ENCODE measurements around the gene FOXD1. TPM values are rescaled to one million over a fixed set of nuclear protein-coding genes. Genes with fewer than 3 reads are reported as not detected.

FOXD1 gene
- total and polyA plus RNA-seq, 2 donors (not counting 3 experiments of a cell fraction or from before 2014, with no cell fraction given) = 0.06 to 0.20 TPM

DNA sequence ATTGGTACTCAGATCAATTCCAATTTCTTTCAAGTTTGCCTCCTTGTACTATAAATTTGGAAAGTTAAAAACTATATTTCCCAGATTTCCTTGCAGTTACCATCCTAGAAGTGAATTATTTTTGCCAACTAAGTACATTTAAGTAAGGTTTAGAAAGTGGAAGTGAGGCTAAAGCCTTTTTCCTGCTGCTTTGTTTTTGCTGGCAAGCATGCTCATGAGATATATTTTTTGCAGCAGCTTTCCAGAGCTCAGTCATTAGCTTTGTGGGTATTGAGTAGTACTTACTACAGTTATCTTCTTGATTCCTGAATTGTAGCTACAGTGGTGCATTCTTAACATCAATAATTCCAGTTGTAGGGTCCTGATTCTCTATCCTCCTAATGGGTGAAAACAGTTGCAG lies 46.1 kb upstream of the FOXD1 start:
- intact Hi-C loops (cut with micrococcal nuclease) = no loop called here

More for the DNA sequence above, 46.1 kb upstream of the FOXD1 start:
- no peak overlapping the region for H3K4me3 ChIP-seq (replicated peaks in 1 of 3; ENCODE audit: insufficient read depth in 1 of 3, low read depth in 1 of 3, low read length in 3 of 3)
- no peaks in the 10 kb centered on the region for H3K36me3 ChIP-seq (ENCODE audit: control insufficient read depth in 2 of 2, extremely low read depth in 1 of 2, insufficient read depth in 2 of 2, low read length in 2 of 2)
- CTCF ChIA-PET = interaction anchor here (0.5 to 0.7 kb wide), 2 partner anchors 10 to 43 kb away, joined by 3 to 5 read pairs; no protein-coding TSS in a partner anchor
- peak overlapping the region; percentile 25 for H3K4me2 ChIP-seq (ENCODE audit: insufficient read depth, low read length)
- H3K27ac ChIP-seq (ENCODE audit: insufficient read depth, low read depth, low read length) = no peak overlapping the region
- POLR2A ChIA-PET = no interaction called here
- dilution Hi-C loops (cut with MboI; ENCODE audit: extremely low pct_ligation_motif_present, low sequenced_read_pairs) = no loop called here
- no peak overlapping the region for H2AFZ ChIP-seq (ENCODE audit: low read depth, low read length)
- H4K20me1 ChIP-seq (replicated peaks; ENCODE audit: control insufficient read depth, extremely low read depth, insufficient read depth, low read length) = no peaks in the 10 kb centered on the region
- no peak overlapping the region for H3K9ac ChIP-seq (replicated peaks; ENCODE audit: extremely low read depth, insufficient read depth, low read length)
- H3K4me1 ChIP-seq (ENCODE audit: control insufficient read depth, extremely low read depth, insufficient read depth, low read length) = peaks cover 18% of the 10 kb centered on the region
- DNase-seq (ENCODE audit: low read depth, low spot score) = peak; percentile 70
- peaks cover 15% of the 10 kb centered on the region for H3K79me2 ChIP-seq (ENCODE audit: control insufficient read depth, insufficient read depth, low read length)
- H3K9me1 ChIP-seq (replicated peaks; ENCODE audit: control insufficient read depth, extremely low read depth, insufficient read depth, low read length) = no peaks in the 10 kb centered on the region
- TF ChIP-seq POLR2A (IDR thresholded peaks at IDR 0.05; ENCODE audit: low read depth, low read length) (no peak), POLR2AphosphoS5 (IDR thresholded peaks at IDR 0.05; ENCODE audit: insufficient read depth, low read depth, low read length) (no peak), JUN (IDR thresholded peaks at IDR 0.05; ENCODE audit: borderline replicate concordance, insufficient read depth, insufficient read length, low read depth) (no peak), GATA2 (IDR thresholded peaks at IDR 0.05; ENCODE audit: insufficient read depth, insufficient read length, low read depth, low read length) (no peak), FOS (IDR thresholded peaks at IDR 0.05; ENCODE audit: borderline replicate concordance, insufficient read depth, low read length) (no peak), MYC (IDR thresholded peaks at IDR 0.05; ENCODE audit: low read depth, low read length) (no peak), EZH2 (IDR thresholded peaks at IDR 0.05; ENCODE audit: borderline replicate concordance, low read depth, low read length, severe bottlenecking) (no peak)
- TF ChIP-seq, protein P1, sequence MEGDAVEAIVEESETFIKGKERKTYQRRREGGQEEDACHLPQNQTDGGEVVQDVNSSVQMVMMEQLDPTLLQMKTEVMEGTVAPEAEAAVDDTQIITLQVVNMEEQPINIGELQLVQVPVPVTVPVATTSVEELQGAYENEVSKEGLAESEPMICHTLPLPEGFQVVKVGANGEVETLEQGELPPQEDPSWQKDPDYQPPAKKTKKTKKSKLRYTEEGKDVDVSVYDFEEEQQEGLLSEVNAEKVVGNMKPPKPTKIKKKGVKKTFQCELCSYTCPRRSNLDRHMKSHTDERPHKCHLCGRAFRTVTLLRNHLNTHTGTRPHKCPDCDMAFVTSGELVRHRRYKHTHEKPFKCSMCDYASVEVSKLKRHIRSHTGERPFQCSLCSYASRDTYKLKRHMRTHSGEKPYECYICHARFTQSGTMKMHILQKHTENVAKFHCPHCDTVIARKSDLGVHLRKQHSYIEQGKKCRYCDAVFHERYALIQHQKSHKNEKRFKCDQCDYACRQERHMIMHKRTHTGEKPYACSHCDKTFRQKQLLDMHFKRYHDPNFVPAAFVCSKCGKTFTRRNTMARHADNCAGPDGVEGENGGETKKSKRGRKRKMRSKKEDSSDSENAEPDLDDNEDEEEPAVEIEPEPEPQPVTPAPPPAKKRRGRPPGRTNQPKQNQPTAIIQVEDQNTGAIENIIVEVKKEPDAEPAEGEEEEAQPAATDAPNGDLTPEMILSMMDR (IDR thresholded peaks at IDR 0.05; ENCODE audit: extremely low read depth in 1 of 2, insufficient read depth in 1 of 2, low read depth in 1 of 2, low read length in 2 of 2) = no peak
- TF ChIP-seq, protein P2, sequence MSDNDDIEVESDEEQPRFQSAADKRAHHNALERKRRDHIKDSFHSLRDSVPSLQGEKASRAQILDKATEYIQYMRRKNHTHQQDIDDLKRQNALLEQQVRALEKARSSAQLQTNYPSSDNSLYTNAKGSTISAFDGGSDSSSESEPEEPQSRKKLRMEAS (IDR thresholded peaks at IDR 0.05; ENCODE audit: insufficient read depth, insufficient read length) = no peak
- peak; percentile 67 for FAIRE-seq
- H3K9me3 ChIP-seq (replicated peaks; ENCODE audit: control insufficient read depth, insufficient read depth, low read length) = no peaks in the 10 kb centered on the region
- H3K27me3 ChIP-seq (ENCODE audit: control insufficient read depth in 2 of 2, insufficient read depth in 2 of 2, low read length in 2 of 2) = peaks cover 20 to 27% of the 10 kb centered on the region in 2 experiments
- BruUV-seq (replicated peaks) = no TSS peak
